ENCODE data around the gene CPSF2. TPM values are rescaled to one million over a fixed set of nuclear protein-coding genes. Genes with fewer than 3 reads are reported as not detected.

Gene CPSF2
- total RNA-seq, 1 experiment from 2014 or later, result 129 TPM

DNA sequence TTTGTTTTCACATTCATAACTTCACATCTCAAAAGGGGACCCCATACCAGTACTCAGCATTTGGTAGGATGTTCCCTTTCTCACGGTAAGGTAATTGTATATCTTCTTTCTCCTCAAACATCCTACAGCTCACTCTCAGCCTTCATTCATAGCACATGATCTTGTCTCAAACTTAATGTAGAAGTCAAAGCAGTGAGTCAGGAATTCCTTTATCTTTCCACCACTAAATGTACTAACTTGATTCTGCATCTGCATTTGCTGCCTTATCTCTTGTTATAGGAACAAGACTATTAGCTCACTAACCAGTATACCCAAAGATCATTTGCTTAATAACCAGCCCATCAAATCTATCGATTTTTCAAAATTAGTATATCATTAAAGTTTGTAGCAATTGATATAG is 22.9 kb downstream of the CPSF2 start:
- ChIA-PET POLR2A (ENCODE audit: low non-redundant PET) (no interaction called here), CTCF (interaction anchor here (0.6 kb wide), 1 partner anchor 12 kb away, joined by 3 read pairs; no protein-coding TSS in a partner anchor)

DNA sequence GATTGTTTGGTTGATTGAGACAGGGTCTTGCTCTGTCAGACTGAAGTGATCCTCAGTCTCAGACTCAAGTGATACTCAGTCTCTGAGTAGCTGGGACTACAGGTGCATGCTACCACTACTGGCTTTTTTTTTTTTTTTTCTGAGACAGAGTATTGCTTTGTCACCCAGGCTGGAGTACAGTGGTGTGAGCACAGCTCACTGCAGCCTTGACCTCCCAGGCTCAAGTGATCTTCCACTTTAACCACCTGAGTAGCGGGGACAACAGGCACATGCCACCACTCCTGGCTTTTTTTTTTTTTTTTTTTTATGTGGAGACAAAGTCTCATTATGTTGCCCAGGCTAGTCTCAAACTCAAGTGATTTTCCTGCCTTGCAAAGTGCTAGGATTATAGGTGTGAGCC is 31.8 kb downstream of the CPSF2 start:
- Histone ChIP-seq H3K27me3 (replicated peaks; ENCODE audit: insufficient read depth, low read depth, low read length, poor library complexity) (no peaks in the 10 kb centered on the region), H3K27ac (ENCODE audit: low read depth, low read length, poor library complexity, severe bottlenecking) (no peak overlapping the region), H3K4me3 (ENCODE audit: low read depth, low read length, poor library complexity, severe bottlenecking) (no peak overlapping the region), H3K36me3 (ENCODE audit: insufficient read depth, low read length, poor library complexity, severe bottlenecking) (peaks cover 55% of the 10 kb centered on the region), H3K9me3 (ENCODE audit: low read depth, low read length, poor library complexity, severe bottlenecking) (no peaks in the 10 kb centered on the region), H3K4me1 (ENCODE audit: insufficient read depth, low read length, poor library complexity, severe bottlenecking) (no peaks in the 10 kb centered on the region)
- TF ChIP-seq, protein P1, sequence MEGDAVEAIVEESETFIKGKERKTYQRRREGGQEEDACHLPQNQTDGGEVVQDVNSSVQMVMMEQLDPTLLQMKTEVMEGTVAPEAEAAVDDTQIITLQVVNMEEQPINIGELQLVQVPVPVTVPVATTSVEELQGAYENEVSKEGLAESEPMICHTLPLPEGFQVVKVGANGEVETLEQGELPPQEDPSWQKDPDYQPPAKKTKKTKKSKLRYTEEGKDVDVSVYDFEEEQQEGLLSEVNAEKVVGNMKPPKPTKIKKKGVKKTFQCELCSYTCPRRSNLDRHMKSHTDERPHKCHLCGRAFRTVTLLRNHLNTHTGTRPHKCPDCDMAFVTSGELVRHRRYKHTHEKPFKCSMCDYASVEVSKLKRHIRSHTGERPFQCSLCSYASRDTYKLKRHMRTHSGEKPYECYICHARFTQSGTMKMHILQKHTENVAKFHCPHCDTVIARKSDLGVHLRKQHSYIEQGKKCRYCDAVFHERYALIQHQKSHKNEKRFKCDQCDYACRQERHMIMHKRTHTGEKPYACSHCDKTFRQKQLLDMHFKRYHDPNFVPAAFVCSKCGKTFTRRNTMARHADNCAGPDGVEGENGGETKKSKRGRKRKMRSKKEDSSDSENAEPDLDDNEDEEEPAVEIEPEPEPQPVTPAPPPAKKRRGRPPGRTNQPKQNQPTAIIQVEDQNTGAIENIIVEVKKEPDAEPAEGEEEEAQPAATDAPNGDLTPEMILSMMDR (conservative IDR thresholded peaks at IDR 0.05; ENCODE audit: low read depth, low read length), result no peak
- TF ChIP-seq EZH2 (IDR thresholded peaks at IDR 0.05; ENCODE audit: borderline replicate concordance, low read depth, low read length, poor library complexity, severe bottlenecking), result no peak
- intact Hi-C loops (cut with micrococcal nuclease; ENCODE audit: unreplicated experiment), result no loop called here
- CTCF ChIA-PET, result no interaction called here
- BruUV-seq (replicated peaks), result no TSS peak
- no peak for DNase-seq (ENCODE audit: low spot score)
- POLR2A ChIA-PET (ENCODE audit: low non-redundant PET), result no interaction called here

More for the DNA sequence above, 22.9 kb downstream of the CPSF2 start:
- H3K27me3 ChIP-seq (replicated peaks; ENCODE audit: insufficient read depth, low read depth, low read length, poor library complexity), result no peaks in the 10 kb centered on the region
- no TSS peak for BruUV-seq (replicated peaks)
- no peak for TF ChIP-seq EZH2 (IDR thresholded peaks at IDR 0.05; ENCODE audit: borderline replicate concordance, low read depth, low read length, poor library complexity, severe bottlenecking)
- TF ChIP-seq, protein P1 (conservative IDR thresholded peaks at IDR 0.05; ENCODE audit: low read depth, low read length), result no peak
- no peak for DNase-seq (ENCODE audit: low spot score)
- H3K9me3 ChIP-seq (ENCODE audit: low read depth, low read length, poor library complexity, severe bottlenecking), result no peaks in the 10 kb centered on the region
- no peak overlapping the region for H3K4me3 ChIP-seq (ENCODE audit: low read depth, low read length, poor library complexity, severe bottlenecking)
- H3K4me1 ChIP-seq (ENCODE audit: insufficient read depth, low read length, poor library complexity, severe bottlenecking), result no peaks in the 10 kb centered on the region
- H3K36me3 ChIP-seq (ENCODE audit: insufficient read depth, low read length, poor library complexity, severe bottlenecking), result peaks cover 78% of the 10 kb centered on the region
- H3K27ac ChIP-seq (ENCODE audit: low read depth, low read length, poor library complexity, severe bottlenecking), result no peak overlapping the region
- intact Hi-C loops (cut with micrococcal nuclease; ENCODE audit: unreplicated experiment), result no loop called here

DNA sequence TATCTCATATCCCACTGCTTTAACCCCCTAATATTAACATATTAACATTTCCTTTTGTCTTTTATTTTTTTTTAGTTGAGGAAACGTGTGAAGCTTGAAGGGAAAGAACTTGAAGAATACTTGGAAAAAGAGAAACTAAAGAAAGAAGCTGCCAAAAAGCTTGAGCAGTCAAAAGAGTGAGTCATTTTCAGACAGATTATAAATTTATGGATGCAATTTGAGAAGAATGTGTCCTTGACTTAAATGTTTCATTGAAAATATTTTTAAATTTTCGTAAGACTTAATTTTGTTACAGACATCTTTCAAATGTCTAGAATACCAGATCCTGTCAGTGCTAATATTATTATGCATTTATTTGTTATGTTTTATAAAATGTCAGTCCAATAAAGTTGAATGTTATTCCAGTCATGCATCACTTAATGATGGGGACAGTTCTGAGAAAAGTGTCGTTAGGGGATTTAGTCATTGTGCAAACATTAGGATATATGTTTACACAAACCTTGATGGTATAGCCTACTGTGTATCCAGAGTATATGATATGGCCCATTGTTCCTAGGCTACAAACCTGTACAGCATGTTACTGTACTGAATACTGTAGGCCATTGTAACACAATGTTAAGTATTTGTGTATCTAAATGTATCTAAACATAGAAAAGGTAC is 32.6 kb downstream of the CPSF2 start:
- no TSS peak for BruUV-seq (replicated peaks)
- TF ChIP-seq, protein P1 (conservative IDR thresholded peaks at IDR 0.05; ENCODE audit: low read depth, low read length), result no peak
- no peak for TF ChIP-seq EZH2 (IDR thresholded peaks at IDR 0.05; ENCODE audit: borderline replicate concordance, low read depth, low read length, poor library complexity, severe bottlenecking)
- H3K4me3 ChIP-seq (ENCODE audit: low read depth, low read length, poor library complexity, severe bottlenecking), result no peak overlapping the region
- no peak for DNase-seq (ENCODE audit: low spot score)
- no peaks in the 10 kb centered on the region for H3K9me3 ChIP-seq (ENCODE audit: low read depth, low read length, poor library complexity, severe bottlenecking)
- no peaks in the 10 kb centered on the region for H3K4me1 ChIP-seq (ENCODE audit: insufficient read depth, low read length, poor library complexity, severe bottlenecking)
- ChIA-PET POLR2A (ENCODE audit: low non-redundant PET) (no interaction called here), CTCF (no interaction called here)
- intact Hi-C loops (cut with micrococcal nuclease; ENCODE audit: unreplicated experiment), result no loop called here
- H3K27ac ChIP-seq (ENCODE audit: low read depth, low read length, poor library complexity, severe bottlenecking), result no peak overlapping the region
- H3K27me3 ChIP-seq (replicated peaks; ENCODE audit: insufficient read depth, low read depth, low read length, poor library complexity), result no peaks in the 10 kb centered on the region
- H3K36me3 ChIP-seq (ENCODE audit: insufficient read depth, low read length, poor library complexity, severe bottlenecking), result peaks cover 58% of the 10 kb centered on the region
